RWPE1 (cell line): ENCODE measurements around the gene DISC1.
A peak's percentile ranks its signal among the peaks of the same experiment; 100 is the strongest.

Experiments used
- CTCF ChIA-PET: fragments of 350-600 bp; sonication (Branson Sonifier 250); formaldehyde crosslinking; extraction: SDS; loops from one replicate; lab custom pipeline; 2021; lab: Yijun Ruan, JAX
- POLR2A ChIA-PET: fragments of 400-600 bp; formaldehyde crosslinking; extraction: SDS; loops from one replicate; lab custom pipeline; 2020; ENCODE audit warnings: antibody characterized with exemption; ENCODE audit not compliant: low non-redundant PET; lab: Yijun Ruan, JAX
- DNase-seq: peaks from one replicate; pipeline ENCODE4 v3.0.0; 2012; ENCODE audit warnings: low spot score
- H3K27ac ChIP-seq: fragments of 450-650 bp; 2 replicates; pipeline ENCODE4 v1.5.1; 2017
- CTCF ChIP-seq: fragments of 450-650 bp; conservative IDR thresholded peaks from 2 replicates; pipeline ENCODE4 v1.5.1; 2017; ENCODE audit warnings: low read depth, mild to moderate bottlenecking

The DISC1 gene

DNA sequence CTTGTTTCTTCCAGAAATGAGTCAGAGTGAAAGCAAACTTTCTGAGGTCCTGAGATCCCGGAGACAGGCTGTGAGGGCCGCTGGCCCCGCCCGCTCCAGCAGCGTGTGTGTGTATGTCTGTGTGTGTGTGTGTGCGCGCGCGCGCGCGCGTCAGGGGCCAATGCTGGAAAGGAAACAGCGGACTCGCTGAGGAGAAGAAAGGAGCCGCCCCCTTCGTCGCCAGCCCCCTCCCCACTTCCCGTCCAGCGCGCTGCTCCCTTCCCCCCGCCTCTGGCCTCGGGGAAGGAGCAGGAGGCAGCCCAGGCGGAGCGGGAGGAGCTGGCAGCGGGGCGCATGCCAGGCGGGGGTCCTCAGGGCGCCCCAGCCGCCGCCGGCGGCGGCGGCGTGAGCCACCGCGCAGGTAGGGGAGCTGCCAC, at the start of gene DISC1:
Gene DISC1 (plus strand): TSS at position 256 of the 416 bp plus-strand sequence. CDS start 78 bp downstream, at position 334.
- CTCF ChIA-PET = no interaction called here
- no peak within 1 kb of the TSS for H3K27ac ChIP-seq
- no peak for TF ChIP-seq CTCF
- DNase-seq = no peak
- POLR2A ChIA-PET = no interaction called here

- no peak overlapping the region for H3K27ac ChIP-seq
- ChIA-PET CTCF (interaction anchor here (0.5 kb wide), 1 partner anchor 167 kb away, joined by 3 read pairs; no protein-coding TSS in a partner anchor), POLR2A (no interaction called here)
- no peak for TF ChIP-seq CTCF
- no peak for DNase-seq
These were observed 49.5 kb upstream of the DISC1 start for GRCh38 chr1:231576804-231577718.

GRCh38 chr1:231580874-231581273, 45.7 kb upstream of the DISC1 start:
- no peak for DNase-seq
- no peak overlapping the region for H3K27ac ChIP-seq
- POLR2A ChIA-PET = no interaction called here
- CTCF ChIA-PET = no interaction called here
- TF ChIP-seq CTCF = no peak

- CTCF ChIA-PET = interaction anchor here (0.7 kb wide), 1 partner anchor 24 kb away, joined by 3 read pairs; no protein-coding TSS in a partner anchor
- no peak for TF ChIP-seq CTCF
- POLR2A ChIA-PET = no interaction called here
- H3K27ac ChIP-seq = no peak overlapping the region
- DNase-seq = no peak
These were observed 44.7 kb upstream of the DISC1 start for GRCh38 chr1:231581859-231582258.

GRCh38 chr1:231583376-231583775, 43.2 kb upstream of the DISC1 start:
- CTCF ChIA-PET = no interaction called here
- no peak for TF ChIP-seq CTCF
- no peak overlapping the region for H3K27ac ChIP-seq
- no peak for DNase-seq
- POLR2A ChIA-PET = no interaction called here

GRCh38 chr1:231584117-231584516, 42.5 kb upstream of the DISC1 start:
- ChIA-PET POLR2A (no interaction called here), CTCF (interaction anchor here (1.0 kb wide), 1 partner anchor 227 kb away, joined by 4 read pairs; no protein-coding TSS in a partner anchor)
- peak; percentile 21; the same call in 1 of the 2 replicates for TF ChIP-seq CTCF
- no peak overlapping the region for H3K27ac ChIP-seq
- peak; percentile 41 for DNase-seq
